Fibroblast of lung (primary cell): ENCODE results near the gene DZIP1. TPM values are rescaled to one million over a fixed set of nuclear protein-coding genes. Genes with fewer than 3 reads are reported as not detected.

Experiments
- DNase-seq, 2 donors: peaks; one replicate each; pipeline versions ENCODE4 v3.0.0 to v3.0.0-alpha.2; 2010; ENCODE audit warnings: low read depth in 2 of 2
- H2AFZ ChIP-seq: 2 replicates; pipeline ENCODE4 v1.5.1; 2012; ENCODE audit warnings: low read length, control low read depth, inconsistent platforms
- H3K27ac ChIP-seq: 2 replicates; pipeline ENCODE4 v1.5.1; 2011; ENCODE audit warnings: low read length, control low read depth; ENCODE audit not compliant: insufficient read depth
- H3K27me3 ChIP-seq: 2 replicates; pipeline ENCODE4 v1.5.1; 2011; ENCODE audit warnings: mild to moderate bottlenecking, low read length; ENCODE audit not compliant: control insufficient read depth, insufficient read depth
- H3K36me3 ChIP-seq: 2 replicates; pipeline ENCODE4 v1.5.1; 2011; ENCODE audit warnings: low read length; ENCODE audit not compliant: control insufficient read depth, insufficient read depth
- H3K4me1 ChIP-seq: 2 replicates; pipeline ENCODE4 v1.5.1; 2011; ENCODE audit warnings: low read length; ENCODE audit not compliant: control insufficient read depth, insufficient read depth; ENCODE audit errors: extremely low read depth
- H3K4me2 ChIP-seq: 2 replicates; pipeline ENCODE4 v1.5.1; 2011; ENCODE audit warnings: low read length, control low read depth; ENCODE audit not compliant: insufficient read depth; ENCODE audit errors: extremely low read depth
- H3K4me3 ChIP-seq, 4 experiments: fragments of 200-600 bp in 1 of 4; sonication (generic) in 1 of 4; replicated peaks in 1 of 4; 2 replicates each; pipeline ENCODE4 v1.5.1; 2011 to 2016; ENCODE audit warnings: low read length in 4 of 4, low read depth in 3 of 4, mild to moderate bottlenecking in 3 of 4, control low read depth in 2 of 4, inconsistent platforms in 1 of 4, mixed read lengths in 1 of 4; ENCODE audit not compliant: insufficient read depth in 1 of 4; ENCODE audit errors: control extremely low read depth in 1 of 4
- H3K79me2 ChIP-seq: 2 replicates; pipeline ENCODE4 v1.5.1; 2012; ENCODE audit warnings: mild to moderate bottlenecking, low read length, inconsistent platforms; ENCODE audit not compliant: control insufficient read depth, insufficient read depth
- H3K9ac ChIP-seq: 2 replicates; pipeline ENCODE4 v1.5.1; 2011; ENCODE audit warnings: mild to moderate bottlenecking, low read length, control low read depth; ENCODE audit not compliant: insufficient read depth
- H3K9me3 ChIP-seq: 2 replicates; pipeline ENCODE4 v1.5.1; 2012; ENCODE audit warnings: low read depth, low read length; ENCODE audit not compliant: control insufficient read depth, insufficient read depth
- H4K20me1 ChIP-seq: 2 replicates; pipeline ENCODE4 v1.5.1; 2011; ENCODE audit warnings: low read length; ENCODE audit not compliant: control insufficient read depth, insufficient read depth; ENCODE audit errors: extremely low read depth
- EZH2 ChIP-seq: IDR thresholded peaks from 2 replicates; pipeline ENCODE4 v1.5.1; 2012; ENCODE audit warnings: low read length, control low read depth, mild to moderate bottlenecking; ENCODE audit errors: missing control alignments
- polyA plus RNA-seq, 2 donors: library from polyadenylated mRNA; depleted of rRNA in 1 of 2; stranded (reverse) in 1 of 2; unstranded in 1 of 2; fragments of >200 nt; gene quantifications; 2 replicates each; pipeline ENCODE4 v1.2.1, GENCODE V29; 2011 to 2012; ENCODE audit warnings: missing spikeins in 1 of 2
- total RNA-seq: library from RNA; depleted of rRNA; stranded (reverse); fragments of >200 nt; gene quantifications from 2 replicates; pipeline ENCODE4 v1.2.1, GENCODE V29; 2014
- TF ChIP-seq, protein P1 (sequence below), 2 donors: IDR thresholded peaks in 1 of 2; conservative IDR thresholded peaks in 1 of 2; 1 replicate in 1 of 2; 2 replicates in 1 of 2; pipeline ENCODE4 v1.5.1; 2011 to 2012; ENCODE audit warnings: low read length in 2 of 2, control low read depth in 1 of 2, inconsistent platforms in 1 of 2, low read depth in 1 of 2, mild to moderate bottlenecking in 1 of 2

Gene DZIP1
- total and polyA plus RNA-seq, 2 donors (not counting 1 experiment from before 2014, with no cell fraction given): 24.0 to 37.3 TPM

GRCh38 chr13:95659500-95659899 lies 15.0 kb upstream of the DZIP1 start:
- Histone ChIP-seq H3K27ac (no peak overlapping the region), H3K27me3 (no peaks in the 10 kb centered on the region), H3K4me3 (no peak overlapping the region), H3K9me3 (no peaks in the 10 kb centered on the region), H3K4me1 (no peaks in the 10 kb centered on the region), H3K4me2 (no peak overlapping the region), H4K20me1 (no peaks in the 10 kb centered on the region), H3K9ac (no peak overlapping the region), H3K79me2 (no peaks in the 10 kb centered on the region), H3K36me3 (no peaks in the 10 kb centered on the region), H2AFZ (no peak overlapping the region)
- DNase-seq: no peak
- TF ChIP-seq EZH2: no peak
- TF ChIP-seq, protein P1, sequence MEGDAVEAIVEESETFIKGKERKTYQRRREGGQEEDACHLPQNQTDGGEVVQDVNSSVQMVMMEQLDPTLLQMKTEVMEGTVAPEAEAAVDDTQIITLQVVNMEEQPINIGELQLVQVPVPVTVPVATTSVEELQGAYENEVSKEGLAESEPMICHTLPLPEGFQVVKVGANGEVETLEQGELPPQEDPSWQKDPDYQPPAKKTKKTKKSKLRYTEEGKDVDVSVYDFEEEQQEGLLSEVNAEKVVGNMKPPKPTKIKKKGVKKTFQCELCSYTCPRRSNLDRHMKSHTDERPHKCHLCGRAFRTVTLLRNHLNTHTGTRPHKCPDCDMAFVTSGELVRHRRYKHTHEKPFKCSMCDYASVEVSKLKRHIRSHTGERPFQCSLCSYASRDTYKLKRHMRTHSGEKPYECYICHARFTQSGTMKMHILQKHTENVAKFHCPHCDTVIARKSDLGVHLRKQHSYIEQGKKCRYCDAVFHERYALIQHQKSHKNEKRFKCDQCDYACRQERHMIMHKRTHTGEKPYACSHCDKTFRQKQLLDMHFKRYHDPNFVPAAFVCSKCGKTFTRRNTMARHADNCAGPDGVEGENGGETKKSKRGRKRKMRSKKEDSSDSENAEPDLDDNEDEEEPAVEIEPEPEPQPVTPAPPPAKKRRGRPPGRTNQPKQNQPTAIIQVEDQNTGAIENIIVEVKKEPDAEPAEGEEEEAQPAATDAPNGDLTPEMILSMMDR (conservative IDR thresholded peaks at IDR 0.05 in 1 of 2, IDR thresholded peaks at IDR 0.05 in 1 of 2; ENCODE audit: low read depth in 1 of 2, low read length in 2 of 2): no peak

- H3K4me3 ChIP-seq: no peak overlapping the region
- peak in 1 of 2 donors; percentile 39 for DNase-seq
- no peak overlapping the region for H2AFZ ChIP-seq
- TF ChIP-seq, protein P1 (conservative IDR thresholded peaks at IDR 0.05 in 1 of 2, IDR thresholded peaks at IDR 0.05 in 1 of 2; ENCODE audit: low read depth in 1 of 2, low read length in 2 of 2): no peak
- TF ChIP-seq EZH2: no peak
- H3K79me2 ChIP-seq: no peaks in the 10 kb centered on the region
- no peak overlapping the region for H3K9ac ChIP-seq
- H3K4me1 ChIP-seq: no peaks in the 10 kb centered on the region
- H3K27me3 ChIP-seq: peaks cover 9% of the 10 kb centered on the region
- no peak overlapping the region for H3K27ac ChIP-seq
- no peaks in the 10 kb centered on the region for H4K20me1 ChIP-seq
- H3K36me3 ChIP-seq: no peaks in the 10 kb centered on the region
- no peaks in the 10 kb centered on the region for H3K9me3 ChIP-seq
- no peak overlapping the region for H3K4me2 ChIP-seq
Measured at GRCh38 chr13:95656386-95657015, 12.0 kb upstream of the DZIP1 start.

DNA sequence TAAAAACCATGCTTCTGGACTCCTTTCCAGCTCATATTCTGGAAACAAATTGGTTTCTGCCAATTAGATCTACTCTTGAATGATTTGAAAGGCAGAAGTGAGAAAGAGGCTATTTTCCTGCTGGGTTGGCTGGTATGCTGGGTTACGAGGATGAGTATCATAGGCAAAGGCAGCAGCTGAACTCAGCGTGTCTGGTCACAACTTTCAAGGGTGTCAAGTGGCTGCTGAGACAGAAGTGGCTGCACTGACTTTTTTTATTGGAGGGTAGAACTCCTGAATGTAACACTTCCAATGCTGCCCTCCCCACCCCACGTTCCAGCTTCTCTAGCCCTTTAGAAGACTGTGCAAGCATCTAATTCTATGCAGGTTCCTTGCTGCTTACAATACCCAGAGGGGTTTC lies 8.3 kb upstream of the DZIP1 start:
- no peak for DNase-seq
- Histone ChIP-seq H4K20me1 (no peaks in the 10 kb centered on the region), H3K4me1 (no peaks in the 10 kb centered on the region), H3K36me3 (no peaks in the 10 kb centered on the region), H3K79me2 (no peaks in the 10 kb centered on the region), H3K4me2 (no peak overlapping the region), H3K27me3 (peaks cover 9% of the 10 kb centered on the region), H3K9me3 (no peaks in the 10 kb centered on the region), H2AFZ (no peak overlapping the region), H3K27ac (no peak overlapping the region), H3K9ac (no peak overlapping the region), H3K4me3 (no peak overlapping the region)
- TF ChIP-seq, protein P1 (conservative IDR thresholded peaks at IDR 0.05 in 1 of 2, IDR thresholded peaks at IDR 0.05 in 1 of 2; ENCODE audit: low read depth in 1 of 2, low read length in 2 of 2): no peak
- no peak for TF ChIP-seq EZH2
